Calu3 (cell line): ENCODE results near the gene SUZ12. TPM values are rescaled to one million over a fixed set of nuclear protein-coding genes. Genes with fewer than 3 reads are reported as not detected.

Experiments
- BruUV-seq: library from RNA; stranded (reverse); fragments of 400-500 nt; replicated peaks from 2 replicates; lab custom pipeline; 2021; lab: Mats Ljungman, UMichigan
- CTCF ChIA-PET: fragments of 300-600 bp; sonication (Branson Sonifier 250); formaldehyde crosslinking; loops from one replicate; lab custom pipeline; 2022; ENCODE audit warnings: antibody characterized with exemption; lab: Charles Lee
- DNase-seq: peaks from one replicate; pipeline ENCODE4 v3.0.0; 2022
- H3K27ac Mint-ChIP-seq: one replicate; pipeline ENCODE4 v1.8.0; 2022; ENCODE audit warnings: mixed read lengths; ENCODE audit not compliant: unreplicated experiment
- H3K27me3 Mint-ChIP-seq: one replicate; pipeline ENCODE4 v1.8.0; 2022; ENCODE audit warnings: mixed read lengths; ENCODE audit not compliant: unreplicated experiment
- H3K36me3 Mint-ChIP-seq: one replicate; pipeline ENCODE4 v1.8.0; 2022; ENCODE audit warnings: mild to moderate bottlenecking, moderate library complexity, mixed read lengths; ENCODE audit not compliant: insufficient read depth, unreplicated experiment
- H3K4me1 Mint-ChIP-seq: one replicate; pipeline ENCODE4 v1.8.0; 2022; ENCODE audit warnings: mild to moderate bottlenecking, low read depth, mixed read lengths; ENCODE audit not compliant: unreplicated experiment
- H3K4me3 Mint-ChIP-seq: one replicate; pipeline ENCODE4 v1.8.0; 2022; ENCODE audit warnings: mild to moderate bottlenecking, low read depth, moderate library complexity, mixed read lengths; ENCODE audit not compliant: unreplicated experiment
- H3K9me3 Mint-ChIP-seq: one replicate; pipeline ENCODE4 v1.8.0; 2022; ENCODE audit warnings: low read depth, mixed read lengths; ENCODE audit not compliant: unreplicated experiment
- intact Hi-C: fragments of 100-400 bp; cut with micrococcal nuclease; formaldehyde crosslinking; loops from one replicate; pipeline ENCODE4 v1.10.0; 2022; ENCODE audit not compliant: unreplicated experiment
- total RNA-seq: library from RNA; stranded (reverse); gene quantifications from 2 replicates; pipeline ENCODE4 v1.2.3, GENCODE V29; 2022
- TF ChIP-seq, protein P1 (sequence below): fragments of 200-600 bp; IDR thresholded peaks from one replicate; pipeline ENCODE4 v1.8.0; 2022; ENCODE audit warnings: antibody characterized with exemption; ENCODE audit not compliant: unreplicated experiment

SUZ12 gene
- total RNA-seq, 1 experiment from 2014 or later = 49.2 TPM

DNA sequence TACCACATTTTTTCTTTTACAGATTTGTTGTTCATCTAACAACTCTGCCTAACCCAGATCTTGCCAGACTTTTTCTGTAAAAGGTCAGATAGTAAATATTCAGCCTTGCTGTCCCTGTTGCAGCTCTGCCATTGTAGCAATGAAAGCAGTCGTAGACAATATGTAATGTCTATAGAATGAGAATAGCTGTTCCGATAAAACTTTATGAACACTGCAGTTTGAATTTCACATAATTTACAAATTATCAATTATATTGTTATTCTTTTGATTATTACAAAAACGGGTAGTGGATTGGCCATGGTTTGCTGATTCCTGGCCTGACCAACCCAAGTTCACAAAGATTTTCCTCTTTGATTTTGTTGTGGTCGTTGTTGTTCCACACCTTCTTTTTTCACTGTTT is 73.3 kb downstream of the SUZ12 start:
- Mint-ChIP-seq H3K27me3 (no peaks in the 10 kb centered on the region), H3K36me3 (peaks cover 32% of the 10 kb centered on the region), H3K4me1 (peaks cover 7% of the 10 kb centered on the region), H3K27ac (no peak overlapping the region), H3K4me3 (no peak overlapping the region), H3K9me3 (no peaks in the 10 kb centered on the region)
- no peak for DNase-seq
- TF ChIP-seq, protein P1, sequence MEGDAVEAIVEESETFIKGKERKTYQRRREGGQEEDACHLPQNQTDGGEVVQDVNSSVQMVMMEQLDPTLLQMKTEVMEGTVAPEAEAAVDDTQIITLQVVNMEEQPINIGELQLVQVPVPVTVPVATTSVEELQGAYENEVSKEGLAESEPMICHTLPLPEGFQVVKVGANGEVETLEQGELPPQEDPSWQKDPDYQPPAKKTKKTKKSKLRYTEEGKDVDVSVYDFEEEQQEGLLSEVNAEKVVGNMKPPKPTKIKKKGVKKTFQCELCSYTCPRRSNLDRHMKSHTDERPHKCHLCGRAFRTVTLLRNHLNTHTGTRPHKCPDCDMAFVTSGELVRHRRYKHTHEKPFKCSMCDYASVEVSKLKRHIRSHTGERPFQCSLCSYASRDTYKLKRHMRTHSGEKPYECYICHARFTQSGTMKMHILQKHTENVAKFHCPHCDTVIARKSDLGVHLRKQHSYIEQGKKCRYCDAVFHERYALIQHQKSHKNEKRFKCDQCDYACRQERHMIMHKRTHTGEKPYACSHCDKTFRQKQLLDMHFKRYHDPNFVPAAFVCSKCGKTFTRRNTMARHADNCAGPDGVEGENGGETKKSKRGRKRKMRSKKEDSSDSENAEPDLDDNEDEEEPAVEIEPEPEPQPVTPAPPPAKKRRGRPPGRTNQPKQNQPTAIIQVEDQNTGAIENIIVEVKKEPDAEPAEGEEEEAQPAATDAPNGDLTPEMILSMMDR = no peak
- intact Hi-C loops = no loop called here
- CTCF ChIA-PET = no interaction called here
- no TSS peak for BruUV-seq

DNA sequence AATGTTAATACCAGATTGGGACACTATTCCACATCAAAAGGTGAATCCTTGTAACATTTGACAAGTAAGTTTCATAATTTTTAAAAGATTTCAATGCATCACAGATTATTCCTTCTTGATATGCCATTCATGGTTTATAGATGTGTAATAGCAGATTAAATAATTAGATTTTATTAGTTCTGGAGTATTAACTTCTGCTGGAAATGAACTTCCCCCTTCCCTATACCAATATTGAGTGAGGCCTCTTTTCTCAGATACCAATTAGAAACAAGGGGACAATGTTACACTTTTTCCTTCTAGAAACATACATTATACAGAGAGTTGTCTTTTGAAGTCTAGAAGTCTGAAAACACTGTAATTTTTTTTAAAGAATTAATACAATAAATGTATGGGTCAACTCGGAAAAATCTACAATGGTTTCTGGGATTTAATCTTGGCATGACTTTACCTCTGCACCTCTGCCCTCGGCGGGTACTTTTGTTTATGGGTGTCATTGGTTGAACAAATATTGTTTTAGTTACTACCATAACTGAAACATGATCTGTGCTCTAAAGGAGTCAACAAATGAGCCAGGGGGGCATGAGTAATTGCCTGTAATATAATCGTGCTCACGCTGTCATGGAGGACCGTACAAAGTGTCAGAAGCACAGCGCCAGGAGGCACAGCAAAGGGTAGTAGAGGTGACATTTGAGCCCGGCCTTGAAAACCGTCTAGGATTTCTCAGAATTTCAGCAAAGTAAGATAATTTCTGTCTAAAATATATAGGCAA is 78.6 kb downstream of the SUZ12 start:
- Mint-ChIP-seq H3K4me1 (no peaks in the 10 kb centered on the region), H3K36me3 (no peaks in the 10 kb centered on the region), H3K27ac (no peak overlapping the region), H3K27me3 (no peaks in the 10 kb centered on the region), H3K9me3 (no peaks in the 10 kb centered on the region), H3K4me3 (no peak overlapping the region)
- intact Hi-C loops = no loop called here
- CTCF ChIA-PET = no interaction called here
- TF ChIP-seq, protein P1 = no peak
- BruUV-seq = no TSS peak
- peak; percentile 28 for DNase-seq

DNA sequence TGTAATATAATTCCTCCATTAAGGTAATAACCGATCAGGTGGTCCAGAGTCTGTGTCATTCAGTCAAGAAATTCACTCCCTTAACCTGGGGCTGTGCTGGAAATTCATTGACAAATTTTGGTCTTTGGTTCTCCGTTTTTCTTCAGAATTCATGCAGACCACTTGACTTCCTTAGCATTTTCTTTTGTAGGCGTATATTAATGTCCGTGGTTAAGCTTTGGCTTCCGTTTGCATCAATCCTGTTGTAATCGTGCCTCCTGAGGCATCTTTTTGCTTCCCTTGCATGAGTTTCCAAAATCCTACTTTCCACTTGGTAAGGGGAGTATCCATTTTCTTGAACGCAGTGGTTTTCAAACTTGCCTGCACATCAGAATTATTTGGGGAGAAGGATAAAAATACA is 79.4 kb downstream of the SUZ12 start:
- CTCF ChIA-PET = no interaction called here
- Mint-ChIP-seq H3K9me3 (no peaks in the 10 kb centered on the region), H3K4me3 (no peak overlapping the region), H3K27me3 (no peaks in the 10 kb centered on the region), H3K36me3 (no peaks in the 10 kb centered on the region), H3K27ac (no peak overlapping the region), H3K4me1 (no peaks in the 10 kb centered on the region)
- intact Hi-C loops = no loop called here
- no peak for DNase-seq
- no TSS peak for BruUV-seq
- TF ChIP-seq, protein P1 = no peak

DNA sequence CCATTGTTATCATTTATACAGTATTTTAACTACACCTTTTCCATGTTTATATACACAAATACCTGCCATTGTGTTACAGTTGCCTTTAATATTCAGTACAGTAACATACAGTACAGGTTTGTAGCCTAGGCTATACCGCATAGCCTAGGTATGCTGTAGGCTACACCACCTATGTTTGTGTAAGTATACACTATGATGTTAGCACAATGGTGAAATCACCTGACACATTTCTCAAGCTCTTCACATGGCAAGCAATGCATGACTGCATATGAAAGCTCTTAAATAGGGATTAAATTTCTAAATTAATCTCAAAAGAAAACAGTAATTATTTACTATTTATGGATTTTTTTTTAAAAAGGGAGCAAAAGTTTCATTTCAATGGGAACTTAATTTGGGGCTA is 82.4 kb downstream of the SUZ12 start:
- Mint-ChIP-seq H3K4me3 (no peak overlapping the region), H3K4me1 (no peaks in the 10 kb centered on the region), H3K27ac (no peak overlapping the region), H3K27me3 (no peaks in the 10 kb centered on the region), H3K9me3 (no peaks in the 10 kb centered on the region), H3K36me3 (no peaks in the 10 kb centered on the region)
- intact Hi-C loops = no loop called here
- DNase-seq = no peak
- no TSS peak for BruUV-seq
- TF ChIP-seq, protein P1 = no peak
- CTCF ChIA-PET = interaction anchor here (0.6 kb wide), 1 partner anchor 173 kb away, joined by 7 read pairs; no protein-coding TSS in a partner anchor
